Lower leg skin (tissue), 4 donors: Measurements from ENCODE around the gene UPK3B. TPM values are rescaled to one million over a fixed set of nuclear protein-coding genes. Genes with fewer than 3 reads are reported as not detected.
"Not testable (repeated sequence)": the region's sequence is repeated elsewhere in the genome, so short reads cannot be mapped to it uniquely, and the experiment has no call there.

ENCODE experiments used
- DNase-seq, 2 donors: peaks; one replicate each; pipeline ENCODE4 v3.0.0-alpha.2; 2019; ENCODE audit warnings: low spot score in 2 of 2
- H3K4me3 ChIP-seq: fragments of 200-600 bp; sonication (generic); 2 replicates; pipeline ENCODE4 v1.5.1; 2017; ENCODE audit warnings: mild to moderate bottlenecking, low read depth; ENCODE audit not compliant: poor library complexity, severe bottlenecking
- WGBS, 2 donors: methylation state at CpG; one replicate each; pipeline ENCODE4 v1.1.5; 2018; 5-methylcytosine and 5-hydroxymethylcytosine counted together
- intact Hi-C: fragments of 100-400 bp; cut with DNase I; formaldehyde crosslinking; loops from one replicate; pipeline ENCODE4 v1.15.0; 2023; ENCODE audit warnings: low total_unique reads
- total RNA-seq, 4 donors: library from RNA; depleted of rRNA; stranded (reverse); fragments of >200 nt; gene quantifications; one replicate each; pipeline ENCODE4 v1.1.0, GENCODE V29; 2016

UPK3B gene
- total RNA-seq, 4 donors from 2014 or later = 1.6 to 2.6 (median 2.0) TPM

DNA sequence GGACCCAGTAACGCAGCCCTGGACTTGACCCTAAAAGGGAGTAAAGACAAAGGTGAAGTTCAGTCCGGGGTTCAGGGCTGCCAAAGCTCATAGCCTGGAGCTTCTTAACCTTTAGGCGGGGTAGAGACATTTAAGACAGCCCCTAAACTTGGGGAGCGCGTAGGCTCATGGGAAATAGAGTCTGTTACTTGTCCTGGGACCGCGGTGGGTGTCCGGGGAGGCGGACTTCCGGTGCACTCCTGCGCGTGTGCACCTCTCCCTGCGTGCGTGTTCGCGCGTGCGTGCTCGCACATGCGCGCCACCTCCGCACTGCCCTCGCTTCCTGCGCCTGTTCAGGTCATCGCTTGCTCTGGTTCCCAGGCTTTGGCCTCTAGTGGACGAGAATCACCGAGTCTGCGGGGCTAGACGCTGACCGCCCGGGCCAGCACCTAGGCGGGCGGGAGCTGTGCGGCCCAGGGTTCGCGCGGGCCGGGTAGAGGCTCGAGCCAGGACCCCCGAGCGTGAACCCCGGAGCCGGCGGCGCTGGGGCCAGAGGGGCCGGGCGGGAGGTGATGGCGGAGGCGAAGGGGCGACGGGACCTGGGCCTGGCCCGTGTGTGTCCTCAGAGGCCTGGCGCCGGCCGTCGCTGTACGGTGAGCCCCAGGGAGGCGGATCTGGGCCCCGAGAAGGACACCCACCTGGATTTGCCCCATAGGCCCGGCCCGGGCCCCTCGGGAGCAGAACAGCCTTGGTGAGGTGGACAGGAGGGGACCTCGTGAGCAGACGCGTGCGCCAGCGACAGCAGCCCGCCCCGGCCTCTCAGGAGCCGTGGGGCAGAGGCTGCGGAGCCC lies 38.9 kb downstream of the UPK3B start:
- intact Hi-C loops = not testable (repeated sequence)
- WGBS, 2 donors = 0 to 1% methylated on average over 41 to 50 of the region's 71 CpGs
- peak overlapping the region; percentile 94 for H3K4me3 ChIP-seq
- peak; percentile 89 to 96 for DNase-seq

DNA sequence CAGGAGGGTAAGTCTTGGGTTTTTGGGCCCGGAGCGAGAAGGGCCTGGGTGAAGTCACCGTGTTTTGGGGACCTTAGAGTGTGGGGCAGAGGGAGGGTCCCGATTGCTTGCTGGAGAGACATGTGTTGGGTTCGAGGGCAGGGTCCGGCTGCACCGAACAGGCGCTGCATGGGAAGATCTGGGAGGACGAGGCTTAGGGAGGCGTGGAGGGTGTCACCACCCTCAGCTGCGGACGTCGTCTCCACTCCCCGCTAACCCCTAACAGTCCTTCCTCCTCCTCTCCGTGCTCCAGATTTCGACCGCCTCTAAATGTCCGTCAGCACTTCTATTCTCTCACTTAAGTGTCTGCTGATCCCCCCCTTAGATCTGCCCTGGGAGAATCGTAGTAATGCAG lies 39.5 kb downstream of the UPK3B start:
- 0% methylated on average over 19 of the region's 19 CpGs for WGBS, 2 donors
- DNase-seq = peak in 1 of 2 donors; percentile 85
- intact Hi-C loops = not testable (repeated sequence)
- peak overlapping the region; percentile 94 for H3K4me3 ChIP-seq

DNA sequence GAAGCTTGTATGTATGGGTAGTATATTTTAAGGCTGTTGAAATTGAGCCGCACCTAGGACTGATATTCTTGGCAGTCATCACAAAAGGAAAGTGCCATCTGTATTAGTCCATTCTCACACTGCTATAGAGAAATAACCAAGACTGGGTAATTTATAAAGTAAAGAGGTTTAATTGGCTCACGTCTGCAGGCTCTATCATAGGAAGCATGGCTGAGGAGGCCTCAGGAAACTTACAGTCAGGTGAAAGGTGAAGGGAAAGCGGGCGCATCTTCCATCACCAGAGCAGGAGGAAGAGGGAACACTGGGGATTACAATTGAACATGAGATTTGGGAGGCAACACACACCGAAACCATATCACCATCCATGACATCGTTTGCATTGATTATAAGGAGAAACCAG lies 41.6 kb downstream of the UPK3B start:
- H3K4me3 ChIP-seq, intact Hi-C loops, DNase-seq: not testable (repeated sequence)
- 86 to 95% methylated on average over 6 of the region's 6 CpGs for WGBS, 2 donors

DNA sequence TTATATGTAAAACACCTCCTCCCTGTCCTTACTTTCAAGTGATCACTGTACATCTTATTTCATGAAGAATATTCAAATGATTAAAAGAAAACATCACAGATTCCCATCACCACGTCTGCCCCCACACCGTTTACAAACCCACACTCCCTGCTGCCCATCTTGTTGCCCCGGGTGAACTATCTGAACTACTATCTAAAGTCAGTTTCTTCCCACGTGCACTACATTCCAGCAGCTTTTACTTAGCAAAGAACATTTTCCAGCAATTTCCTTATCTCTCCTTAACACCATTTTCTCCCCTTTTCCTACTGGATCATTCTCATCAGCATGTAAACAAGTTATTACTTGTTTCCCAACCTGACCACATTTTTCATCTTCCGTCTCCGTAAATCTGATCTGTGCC lies 49.3 kb downstream of the UPK3B start:
- intact Hi-C loops, DNase-seq, H3K4me3 ChIP-seq: not testable (repeated sequence)
- WGBS, 2 donors = 32 to 38% methylated on average over 6 of the region's 6 CpGs

DNA sequence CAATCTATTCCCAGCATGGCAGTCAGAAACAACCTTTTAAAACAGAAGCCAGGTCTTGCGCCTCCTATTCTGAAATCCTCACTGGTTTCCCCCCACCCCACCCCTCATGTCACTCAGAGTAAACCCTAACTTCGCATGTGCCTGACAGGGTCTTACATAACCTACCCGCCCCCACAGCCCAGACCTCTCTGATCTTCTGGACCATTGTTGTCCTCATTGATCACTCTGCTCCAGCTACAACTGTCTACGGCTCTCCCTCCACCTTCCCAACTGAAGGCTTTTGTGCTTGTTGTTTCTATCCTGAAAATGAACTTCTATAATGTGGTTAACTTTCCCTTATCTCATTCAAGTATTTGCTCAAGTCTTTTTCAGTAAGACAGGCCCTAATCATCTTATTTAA lies 49.8 kb downstream of the UPK3B start:
- DNase-seq, H3K4me3 ChIP-seq, intact Hi-C loops: not testable (repeated sequence)
- 69 to 76% methylated on average over 3 to 4 of the region's 4 CpGs for WGBS, 2 donors

DNA sequence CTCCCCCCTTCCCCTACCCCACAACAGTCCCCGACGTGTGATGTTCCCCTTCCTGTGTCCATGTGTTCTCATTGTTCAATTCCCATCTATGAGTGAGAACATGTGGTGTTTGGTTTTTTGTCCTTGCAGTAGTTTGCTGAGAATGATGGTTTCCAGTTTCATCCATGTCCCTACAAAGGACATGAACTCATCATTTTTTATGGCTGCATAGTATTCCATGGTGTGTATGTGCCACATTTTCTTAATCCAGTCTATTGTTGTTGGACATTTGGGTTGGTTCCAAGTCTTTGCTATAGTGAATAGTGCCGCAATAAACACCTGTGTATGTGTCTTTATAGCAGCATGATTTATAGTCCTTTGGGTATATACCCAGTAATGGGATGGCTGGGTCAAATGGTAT lies 51.0 kb downstream of the UPK3B start:
- intact Hi-C loops, H3K4me3 ChIP-seq, DNase-seq: not testable (repeated sequence)
- 93 to 95% methylated on average over 3 of the region's 3 CpGs for WGBS, 2 donors

DNA sequence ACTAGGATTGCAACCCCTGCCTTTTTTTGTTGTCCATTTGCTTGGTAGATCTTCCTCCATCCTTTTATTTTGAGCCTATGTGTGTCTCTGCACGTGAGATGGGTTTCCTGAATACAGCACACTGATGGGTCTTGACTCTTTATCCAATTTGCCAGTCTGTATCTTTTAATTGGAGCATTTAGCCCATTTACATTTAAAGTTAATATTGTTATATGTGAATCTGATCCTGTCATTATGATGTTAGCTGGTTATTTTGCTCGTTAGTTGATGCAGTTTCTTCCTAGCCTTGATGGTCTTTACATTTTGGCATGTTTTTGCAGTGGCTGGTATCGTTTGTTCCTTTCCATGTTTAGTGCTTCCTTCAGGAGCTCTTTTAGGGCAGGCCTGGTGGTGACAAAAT lies 54.6 kb downstream of the UPK3B start:
- DNase-seq, H3K4me3 ChIP-seq, intact Hi-C loops: not testable (repeated sequence)
- 95 to 98% methylated on average over 3 of the region's 3 CpGs for WGBS, 2 donors

Other genes with a start within 250 kb of the UPK3B start
- 1,000 to 10,000 TPM; 1,628 to 3,756 (median 2,658) TPM for gene HSPB1, start 207.9 kb upstream of the UPK3B start, total RNA-seq
- 10 to 100 TPM; 46.5 to 64.5 (median 56.4) TPM for gene YWHAG, start 151.6 kb upstream of the UPK3B start, total RNA-seq
- under 1 TPM in 3 of 4 donors, not detected in 1; 0.71 to 0.88 (median 0.74) TPM for gene SSC4D, start 100.9 kb upstream of the UPK3B start, total RNA-seq
- 10 to 100 TPM in 1 of 4 donors, 1 to 10 TPM in 3; 2.6 to 11.7 (median 4.0) TPM for gene ZP3, start 85.6 kb upstream of the UPK3B start, total RNA-seq
- 100 to 1,000 TPM in 1 of 4 donors, 10 to 100 TPM in 3; 48.2 to 103 (median 57.7) TPM for gene DTX2, start 48.8 kb upstream of the UPK3B start, total RNA-seq
- under 1 TPM in 2 of 4 donors, not detected in 2; 0.15 to 0.19 TPM for gene SPDYE16, start 32.7 kb downstream of the UPK3B start, total RNA-seq
- 1 to 10 TPM; 2.1 to 6.6 (median 6.0) TPM for gene POMZP3, start 116.7 kb downstream of the UPK3B start, total RNA-seq